CD14-positive monocyte (primary cell): ENCODE measurements around the gene SYNDIG1. TPM values are rescaled to one million over a fixed set of nuclear protein-coding genes. Genes with fewer than 3 reads are reported as not detected.

Source experiments
- DNase-seq, 3 donors: peaks; one replicate each; pipeline ENCODE4 v3.0.0-alpha.2; 2011 to 2022
- H2AFZ ChIP-seq: 2 replicates; pipeline ENCODE4 v1.6.0; 2012; ENCODE audit warnings: mild to moderate bottlenecking, low read depth, low read length, inconsistent platforms; ENCODE audit not compliant: insufficient read depth, poor library complexity, severe bottlenecking
- H3K27ac ChIP-seq, 2 donors: 1 replicate in 1 of 2; 2 replicates in 1 of 2; pipeline ENCODE4 v1.5.1; 2012 to 2013; ENCODE audit warnings: low read length in 2 of 2, control low read depth in 1 of 2, inconsistent platforms in 1 of 2, low read depth in 1 of 2, mild to moderate bottlenecking in 1 of 2
- H3K27me3 ChIP-seq, 2 donors: one replicate each; pipeline versions ENCODE4 v1.6.0 to v1.6.1; 2011 to 2013; ENCODE audit warnings: low read length in 2 of 2; ENCODE audit not compliant: control insufficient read depth in 2 of 2, insufficient read depth in 2 of 2
- H3K36me3 ChIP-seq, 2 donors: replicated peaks in 1 of 2; 1 replicate in 1 of 2; 2 replicates in 1 of 2; pipeline versions ENCODE4 v1.5.1 to v1.6.1; 2012 to 2013; ENCODE audit warnings: low read length in 2 of 2, control low read depth in 1 of 2, inconsistent platforms in 1 of 2, mild to moderate bottlenecking in 1 of 2; ENCODE audit not compliant: insufficient read depth in 2 of 2, control insufficient read depth in 1 of 2
- H3K4me1 ChIP-seq, 2 donors: 1 replicate in 1 of 2; 2 replicates in 1 of 2; pipeline versions ENCODE4 v1.5.1 to v1.6.1; 2012 to 2013; ENCODE audit warnings: low read length in 2 of 2, control low read depth in 1 of 2, inconsistent platforms in 1 of 2, mild to moderate bottlenecking in 1 of 2, moderate library complexity in 1 of 2; ENCODE audit not compliant: insufficient read depth in 2 of 2, control insufficient read depth in 1 of 2
- H3K4me2 ChIP-seq: replicated peaks from 2 replicates; pipeline ENCODE3; 2012; ENCODE audit warnings: low read length, moderate library complexity, mild to moderate bottlenecking; ENCODE audit not compliant: poor library complexity, severe bottlenecking; ENCODE audit errors: extremely low read depth
- H3K4me3 ChIP-seq, 3 experiments: fragments of 200-600 bp in 1 of 3; sonication (generic) in 1 of 3; replicated peaks in 1 of 3; 1 replicate in 2 of 3; 2 replicates in 1 of 3; pipeline ENCODE4 v1.5.1; 2011 to 2013; ENCODE audit warnings: low read length in 3 of 3, mild to moderate bottlenecking in 3 of 3, control low read depth in 2 of 3, low read depth in 2 of 3, inconsistent platforms in 1 of 3, moderate library complexity in 1 of 3
- H3K79me2 ChIP-seq: 2 replicates; pipeline ENCODE4 v1.6.0; 2012; ENCODE audit warnings: mild to moderate bottlenecking, control low read depth, inconsistent platforms, low read length, moderate library complexity; ENCODE audit not compliant: insufficient read depth
- H3K9ac ChIP-seq: 2 replicates; pipeline ENCODE4 v1.6.0; 2017; ENCODE audit warnings: low read length, mild to moderate bottlenecking; ENCODE audit not compliant: insufficient read depth, poor library complexity, severe bottlenecking
- H3K9me3 ChIP-seq, 2 donors: replicated peaks in 1 of 2; 1 replicate in 1 of 2; 2 replicates in 1 of 2; pipeline versions ENCODE4 v1.5.1 to v1.6.1; 2012 to 2013; ENCODE audit warnings: low read length in 2 of 2, control low read depth in 1 of 2; ENCODE audit not compliant: control insufficient read depth in 1 of 2, insufficient read depth in 1 of 2
- H4K20me1 ChIP-seq: 2 replicates; pipeline ENCODE4 v1.6.0; 2012; ENCODE audit warnings: mild to moderate bottlenecking, low read length, control low read depth, moderate library complexity; ENCODE audit not compliant: insufficient read depth
- H3K27ac Mint-ChIP-seq, 7 donors: one replicate each; pipeline ENCODE4 v1.8.0; 2020; ENCODE audit warnings: mild to moderate bottlenecking in 7 of 7, mixed read lengths in 7 of 7, moderate library complexity in 6 of 7, inconsistent platforms in 2 of 7
- H3K27me3 Mint-ChIP-seq, 3 donors: one replicate each; pipeline ENCODE4 v1.8.0; 2021 to 2022; ENCODE audit warnings: low read depth in 3 of 3, mild to moderate bottlenecking in 3 of 3, mixed read lengths in 3 of 3, moderate library complexity in 3 of 3, inconsistent platforms in 1 of 3
- H3K36me3 Mint-ChIP-seq, 2 donors: one replicate each; pipeline ENCODE4 v1.8.0; 2020; ENCODE audit warnings: mixed read lengths in 2 of 2, inconsistent platforms in 1 of 2, mild to moderate bottlenecking in 1 of 2
- H3K4me1 Mint-ChIP-seq: one replicate; pipeline ENCODE4 v1.8.0; 2020; ENCODE audit warnings: mild to moderate bottlenecking, mixed read lengths
- H3K4me3 Mint-ChIP-seq, 2 donors: one replicate each; pipeline ENCODE4 v1.8.0; 2020; ENCODE audit warnings: mild to moderate bottlenecking in 2 of 2, mixed read lengths in 2 of 2, moderate library complexity in 1 of 2
- H3K9me3 Mint-ChIP-seq, 7 donors: one replicate each; pipeline ENCODE4 v1.8.0; 2020 to 2022; ENCODE audit warnings: mixed read lengths in 7 of 7, mild to moderate bottlenecking in 6 of 7, moderate library complexity in 6 of 7, inconsistent platforms in 2 of 7
- CTCF ChIP-seq: fragments of 200-600 bp; IDR thresholded peaks from one replicate; pipeline ENCODE4 v1.8.0; 2022; ENCODE audit warnings: antibody characterized with exemption, mild to moderate bottlenecking
- WGBS: methylation state at CpG from one replicate; pipeline ENCODE4 v1.1.5; 2013; ENCODE audit warnings: missing lambda C conversion rate; ENCODE audit not compliant: insufficient coverage; 5-methylcytosine and 5-hydroxymethylcytosine counted together
- intact Hi-C, 2 donors: fragments of 100-400 bp; cut with micrococcal nuclease; formaldehyde crosslinking; loops; one replicate each; pipeline versions ENCODE4 v1.15.0 to v1.15.1; 2023
- polyA plus RNA-seq, 3 donors: library from polyadenylated mRNA; depleted of rRNA in 1 of 3; unstranded in 2 of 3; stranded (reverse) in 1 of 3; fragments of 300-500 nt in 2 of 3; fragments of >200 nt in 1 of 3; fragmentation: Illumina TruSeq in 2 of 3; gene quantifications; 1 replicate in 2 of 3; 2 replicates in 1 of 3; pipeline ENCODE4 v1.2.3, GENCODE V29; 2012 to 2021

Gene SYNDIG1
- polyA plus RNA-seq, 3 donors = not detected

- no peaks in the 10 kb centered on the region for H3K36me3 ChIP-seq
- Mint-ChIP-seq H3K36me3 (no peaks in the 10 kb centered on the region), H3K9me3 (peaks cover 0 to 3% (median 0%) of the 10 kb centered on the region in 7 donors), H3K27me3 (peaks cover 0 to 6% (median 4%) of the 10 kb centered on the region in 3 donors), H3K4me3 (no peak overlapping the region), H3K27ac (no peak overlapping the region), H3K4me1 (peaks cover 8% of the 10 kb centered on the region)
- TF ChIP-seq CTCF = no peak
- H3K27ac ChIP-seq = no peak overlapping the region
- H3K4me1 ChIP-seq = no peaks in the 10 kb centered on the region
- WGBS = no CpG with 5 or more reads among the region's 2 CpGs
- no peak overlapping the region for H3K9ac ChIP-seq
- H3K9me3 ChIP-seq = no peaks in the 10 kb centered on the region
- DNase-seq = no peak
- no peak overlapping the region for H3K4me3 ChIP-seq
- H3K79me2 ChIP-seq = no peaks in the 10 kb centered on the region
- H2AFZ ChIP-seq = no peak overlapping the region
- H3K27me3 ChIP-seq = no peaks in the 10 kb centered on the region
- intact Hi-C loops = no loop called here
- no peak overlapping the region for H3K4me2 ChIP-seq
- no peaks in the 10 kb centered on the region for H4K20me1 ChIP-seq
These were observed 167.2 kb downstream of the SYNDIG1 start for GRCh38 chr20:24636626-24637025.

GRCh38 chr20:24637087-24637486 is 167.7 kb downstream of the SYNDIG1 start:
- Histone ChIP-seq H3K79me2 (no peaks in the 10 kb centered on the region), H3K9ac (no peak overlapping the region), H3K27me3 (no peaks in the 10 kb centered on the region), H3K4me1 (no peaks in the 10 kb centered on the region), H2AFZ (no peak overlapping the region), H3K4me3 (no peak overlapping the region), H3K4me2 (no peak overlapping the region), H3K36me3 (no peaks in the 10 kb centered on the region), H4K20me1 (no peaks in the 10 kb centered on the region), H3K27ac (no peak overlapping the region), H3K9me3 (no peaks in the 10 kb centered on the region)
- intact Hi-C loops = no loop called here
- Mint-ChIP-seq H3K9me3 (peaks cover 0 to 3% (median 0%) of the 10 kb centered on the region in 7 donors), H3K36me3 (no peaks in the 10 kb centered on the region), H3K27me3 (peaks cover 0 to 6% (median 4%) of the 10 kb centered on the region in 3 donors), H3K4me1 (peaks cover 8% of the 10 kb centered on the region), H3K27ac (no peak overlapping the region), H3K4me3 (no peak overlapping the region)
- no peak for TF ChIP-seq CTCF
- WGBS = 75% methylated on average over 2 of the region's 4 CpGs
- no peak for DNase-seq
